Measurements from ENCODE around the gene SULF2. TPM values are rescaled to one million over a fixed set of nuclear protein-coding genes. Genes with fewer than 3 reads are reported as not detected.

SULF2 gene
- total and polyA plus RNA-seq, 2 experiments from 2014 or later: 49.0 to 66.6 TPM

GRCh38 chr20:47818016-47818415 lies 32.7 kb upstream of the SULF2 start:
- 84% methylated on average over 3 of the region's 3 CpGs for WGBS (ENCODE audit: low lambda C conversion rate, missing lambda C conversion rate)
- Histone ChIP-seq H3K9me2 (replicated peaks; ENCODE audit: insufficient read depth) (no peaks in the 10 kb centered on the region), H4K20me1 (ENCODE audit: insufficient read depth, poor library complexity, severe bottlenecking) (no peaks in the 10 kb centered on the region), H2AFZ (no peak overlapping the region), H3K27ac (no peak overlapping the region), H3K9me3 (ENCODE audit: low read depth) (no peaks in the 10 kb centered on the region), H3K27me3 (peaks cover 12% of the 10 kb centered on the region), H3K36me3 (replicated peaks; ENCODE audit: insufficient read depth, low read depth) (no peaks in the 10 kb centered on the region), H3K79me2 (no peaks in the 10 kb centered on the region), H3K4me2 (no peak overlapping the region), H3K4me3 (no peak overlapping the region), H3K4me1 (ENCODE audit: insufficient read depth) (no peaks in the 10 kb centered on the region)
- TF ChIP-seq EZH2phosphoT487 (IDR thresholded peaks at IDR 0.05; ENCODE audit: low read depth, severe bottlenecking, unreplicated experiment) (no peak), EZH2 (IDR thresholded peaks at IDR 0.05; ENCODE audit: borderline replicate concordance) (no peak)
- TF ChIP-seq, protein P1, sequence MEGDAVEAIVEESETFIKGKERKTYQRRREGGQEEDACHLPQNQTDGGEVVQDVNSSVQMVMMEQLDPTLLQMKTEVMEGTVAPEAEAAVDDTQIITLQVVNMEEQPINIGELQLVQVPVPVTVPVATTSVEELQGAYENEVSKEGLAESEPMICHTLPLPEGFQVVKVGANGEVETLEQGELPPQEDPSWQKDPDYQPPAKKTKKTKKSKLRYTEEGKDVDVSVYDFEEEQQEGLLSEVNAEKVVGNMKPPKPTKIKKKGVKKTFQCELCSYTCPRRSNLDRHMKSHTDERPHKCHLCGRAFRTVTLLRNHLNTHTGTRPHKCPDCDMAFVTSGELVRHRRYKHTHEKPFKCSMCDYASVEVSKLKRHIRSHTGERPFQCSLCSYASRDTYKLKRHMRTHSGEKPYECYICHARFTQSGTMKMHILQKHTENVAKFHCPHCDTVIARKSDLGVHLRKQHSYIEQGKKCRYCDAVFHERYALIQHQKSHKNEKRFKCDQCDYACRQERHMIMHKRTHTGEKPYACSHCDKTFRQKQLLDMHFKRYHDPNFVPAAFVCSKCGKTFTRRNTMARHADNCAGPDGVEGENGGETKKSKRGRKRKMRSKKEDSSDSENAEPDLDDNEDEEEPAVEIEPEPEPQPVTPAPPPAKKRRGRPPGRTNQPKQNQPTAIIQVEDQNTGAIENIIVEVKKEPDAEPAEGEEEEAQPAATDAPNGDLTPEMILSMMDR (IDR thresholded peaks at IDR 0.05; ENCODE audit: poor library complexity): no peak
- DNase-seq (ENCODE audit: low spot score): no peak

DNA sequence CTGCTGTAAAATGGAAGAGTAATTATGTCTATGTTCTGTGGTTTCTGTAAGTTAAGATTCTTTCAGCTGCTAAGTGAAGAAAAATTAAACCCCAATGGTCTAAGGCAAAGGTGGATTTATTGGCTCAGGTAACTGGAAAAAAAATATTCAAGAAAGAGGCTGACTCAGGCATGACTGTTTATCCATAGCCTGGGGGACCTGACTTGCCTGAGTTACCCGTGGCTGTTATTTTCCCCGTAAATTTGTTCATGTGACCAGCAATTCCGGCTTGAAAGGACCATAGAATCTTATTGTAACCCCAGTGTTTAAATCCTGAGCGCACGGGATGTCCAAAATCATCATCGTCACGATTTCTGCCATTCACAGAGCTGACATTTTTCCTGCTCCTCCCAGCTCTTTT lies 32.3 kb upstream of the SULF2 start:
- H3K27me3 ChIP-seq: peaks cover 7% of the 10 kb centered on the region
- no peak overlapping the region for H3K4me3 ChIP-seq
- TF ChIP-seq EZH2 (IDR thresholded peaks at IDR 0.05; ENCODE audit: borderline replicate concordance): no peak
- TF ChIP-seq, protein P1 (IDR thresholded peaks at IDR 0.05; ENCODE audit: poor library complexity): no peak
- no peak for TF ChIP-seq EZH2phosphoT487 (IDR thresholded peaks at IDR 0.05; ENCODE audit: low read depth, severe bottlenecking, unreplicated experiment)
- no peak overlapping the region for H3K27ac ChIP-seq
- no peaks in the 10 kb centered on the region for H3K79me2 ChIP-seq
- DNase-seq (ENCODE audit: low spot score): no peak
- H3K36me3 ChIP-seq (replicated peaks; ENCODE audit: insufficient read depth, low read depth): no peaks in the 10 kb centered on the region
- H2AFZ ChIP-seq: no peak overlapping the region
- H3K9me2 ChIP-seq (replicated peaks; ENCODE audit: insufficient read depth): no peaks in the 10 kb centered on the region
- H3K4me2 ChIP-seq: no peak overlapping the region
- WGBS (ENCODE audit: low lambda C conversion rate, missing lambda C conversion rate): 75% methylated on average over 7 of the region's 7 CpGs
- H4K20me1 ChIP-seq (ENCODE audit: insufficient read depth, poor library complexity, severe bottlenecking): no peaks in the 10 kb centered on the region
- H3K4me1 ChIP-seq (ENCODE audit: insufficient read depth): no peaks in the 10 kb centered on the region
- H3K9me3 ChIP-seq (ENCODE audit: low read depth): no peaks in the 10 kb centered on the region

DNA sequence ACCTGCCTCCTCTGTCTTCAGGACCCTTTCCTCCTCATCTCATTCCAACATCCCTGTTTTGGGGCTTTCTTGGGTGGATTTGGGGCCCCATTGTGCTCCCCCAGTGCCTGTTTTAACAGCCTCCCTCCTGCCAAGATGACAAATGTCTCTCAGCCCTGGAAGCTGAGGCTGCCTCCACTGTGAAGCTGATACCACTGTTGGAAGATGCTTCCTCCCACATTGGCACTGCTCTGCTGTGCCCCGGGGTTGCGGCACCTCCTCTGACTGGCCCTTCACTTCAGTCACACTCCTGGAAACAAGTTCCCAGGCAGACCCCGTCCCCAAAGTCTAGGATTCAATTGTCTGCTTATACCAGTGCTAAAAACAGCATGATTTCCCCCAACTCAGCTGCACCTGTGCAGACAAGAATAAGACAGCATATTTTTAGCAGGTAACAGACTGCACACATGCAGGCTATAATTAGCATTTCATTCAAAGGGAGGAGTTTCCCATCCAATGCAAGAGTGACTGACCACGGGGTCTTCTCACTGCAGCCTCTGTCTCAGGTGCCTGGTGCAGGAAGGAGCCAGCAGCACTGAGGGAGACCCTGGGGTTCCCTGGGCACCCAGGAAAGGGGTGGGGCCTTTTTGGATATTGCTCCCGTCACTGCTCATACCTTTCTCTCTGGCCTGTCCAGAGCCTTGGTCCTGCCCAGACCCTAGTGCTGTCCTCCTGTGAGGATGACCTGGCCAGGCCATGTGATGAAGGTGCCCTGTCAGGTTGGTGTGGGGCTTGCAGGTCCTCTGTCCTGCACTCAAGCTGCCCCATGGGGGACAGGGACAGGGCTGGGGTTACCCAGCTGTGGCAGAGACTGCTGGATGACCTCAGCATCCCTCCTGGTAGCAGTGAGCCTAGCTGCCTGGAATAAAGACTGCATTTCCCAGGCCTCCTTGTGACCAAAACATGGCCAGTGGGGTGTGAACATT lies 31.5 kb upstream of the SULF2 start:
- TF ChIP-seq EZH2 (IDR thresholded peaks at IDR 0.05; ENCODE audit: borderline replicate concordance) (no peak), EZH2phosphoT487 (IDR thresholded peaks at IDR 0.05; ENCODE audit: low read depth, severe bottlenecking, unreplicated experiment) (no peak)
- TF ChIP-seq, protein P1 (IDR thresholded peaks at IDR 0.05; ENCODE audit: poor library complexity): no peak
- no peaks in the 10 kb centered on the region for H3K9me3 ChIP-seq (ENCODE audit: low read depth)
- H3K79me2 ChIP-seq: no peaks in the 10 kb centered on the region
- H3K27ac ChIP-seq: no peak overlapping the region
- H3K36me3 ChIP-seq (replicated peaks; ENCODE audit: insufficient read depth, low read depth): no peaks in the 10 kb centered on the region
- no peak overlapping the region for H3K4me2 ChIP-seq
- H2AFZ ChIP-seq: no peak overlapping the region
- H3K9me2 ChIP-seq (replicated peaks; ENCODE audit: insufficient read depth): no peaks in the 10 kb centered on the region
- no peak for DNase-seq (ENCODE audit: low spot score)
- H3K4me1 ChIP-seq (ENCODE audit: insufficient read depth): no peaks in the 10 kb centered on the region
- no peaks in the 10 kb centered on the region for H4K20me1 ChIP-seq (ENCODE audit: insufficient read depth, poor library complexity, severe bottlenecking)
- 87% methylated on average over 5 of the region's 5 CpGs for WGBS (ENCODE audit: low lambda C conversion rate, missing lambda C conversion rate)
- H3K27me3 ChIP-seq: peaks cover 5% of the 10 kb centered on the region
- H3K4me3 ChIP-seq: no peak overlapping the region

Measured in hepatocyte (in vitro differentiated cells).